GM12878 (cell line): Measurements from ENCODE around the gene LYZ.

Source experiments
- BCL11A ChIP-seq: IDR thresholded peaks from 2 replicates; pipeline ENCODE4 v1.6.1; 2011; ENCODE audit warnings: low read depth, low read length
- BHLHE40 ChIP-seq, 2 experiments: fragments of 450-650 bp in 1 of 2; IDR thresholded peaks; 2 replicates each; pipeline ENCODE4 v1.6.1; 2011 to 2017; ENCODE audit warnings: low read depth in 2 of 2, borderline replicate concordance in 1 of 2, improper control_type of control experiment in 1 of 2, low read length in 1 of 2, mild to moderate bottlenecking in 1 of 2
- CTCF ChIP-seq, 3 experiments: IDR thresholded peaks in 2 of 3; conservative IDR thresholded peaks in 1 of 3; 2 replicates each; pipeline ENCODE4 v1.5.1; 2011; ENCODE audit warnings: low read depth in 3 of 3, low read length in 3 of 3, mild to moderate bottlenecking in 3 of 3, control low read depth in 2 of 3, moderate library complexity in 2 of 3, inconsistent platforms in 1 of 3, mixed read lengths in 1 of 3; ENCODE audit not compliant: control insufficient read depth in 2 of 3, insufficient read depth in 1 of 3; ENCODE audit errors: extremely low read depth in 1 of 3
- HDAC6 ChIP-seq: fragments of 200-600 bp; sonication (generic); IDR thresholded peaks from one replicate; pipeline ENCODE4 v1.8.0; 2017; ENCODE audit warnings: antibody characterized with exemption; ENCODE audit not compliant: unreplicated experiment
- MAX ChIP-seq: IDR thresholded peaks from 2 replicates; pipeline ENCODE4 v1.6.1; 2012; ENCODE audit warnings: low read depth, low read length, improper control_type of control experiment
- NFYB ChIP-seq: IDR thresholded peaks from 2 replicates; pipeline ENCODE4 v1.6.1; 2011; ENCODE audit warnings: low read depth, mild to moderate bottlenecking, low read length, improper control_type of control experiment, moderate library complexity; ENCODE audit not compliant: insufficient read depth
- POLR2A ChIP-seq: IDR thresholded peaks from 2 replicates; pipeline ENCODE4 v1.6.1; 2011; ENCODE audit warnings: low read depth, mild to moderate bottlenecking, low read length
- SP1 ChIP-seq: IDR thresholded peaks from one replicate; pipeline ENCODE4 v1.6.1; 2011; ENCODE audit warnings: low read depth, low read length
- SPI1 ChIP-seq: IDR thresholded peaks from 2 replicates; pipeline ENCODE4 v1.6.1; 2011; ENCODE audit warnings: low read depth, mild to moderate bottlenecking, low read length, moderate library complexity, borderline replicate concordance; ENCODE audit not compliant: insufficient read depth
- STAT1 ChIP-seq: fragments of 450-650 bp; conservative IDR thresholded peaks from 2 replicates; pipeline ENCODE4 v1.6.1; 2014; ENCODE audit warnings: antibody characterized with exemption, mild to moderate bottlenecking
- YY1 ChIP-seq: IDR thresholded peaks from 2 replicates; pipeline ENCODE4 v1.6.1; 2011; ENCODE audit warnings: low read depth, mild to moderate bottlenecking, low read length

GRCh38 chr12:69331909-69332684, 16.1 kb upstream of the LYZ start:
- TF ChIP-seq YY1 (no peak), STAT1 (no peak), CTCF (IDR thresholded peaks at IDR 0.05 in 2 of 3, conservative IDR thresholded peaks at IDR 0.05 in 1 of 3; ENCODE audit: control insufficient read depth in 2 of 3, extremely low read depth in 1 of 3, insufficient read depth in 1 of 3, low read depth in 3 of 3, low read length in 3 of 3) (no peak), SP1 (no peak), MAX (no peak), SPI1 (no peak), POLR2A (no peak), BHLHE40 (IDR thresholded peaks at IDR 0.05; ENCODE audit: borderline replicate concordance in 1 of 2, low read depth in 2 of 2, low read length in 1 of 2) (no peak), NFYB (no peak), BCL11A (no peak), HDAC6 (no peak)
